ENCODE measurements around the gene EAF2. TPM values are rescaled to one million over a fixed set of nuclear protein-coding genes. Genes with fewer than 3 reads are reported as not detected.

Gene EAF2
- total RNA-seq, 1 donor from 2014 or later, result 1.4 TPM

- no peak for TF ChIP-seq CTCF (IDR thresholded peaks at IDR 0.05; ENCODE audit: partially characterized antibody, unreplicated experiment)
- Mint-ChIP-seq H3K36me3 (ENCODE audit: unreplicated experiment) (peaks cover 17% of the 10 kb centered on the region), H3K9me3 (ENCODE audit: unreplicated experiment) (no peaks in the 10 kb centered on the region), H3K27me3 (ENCODE audit: unreplicated experiment) (peaks cover 1% of the 10 kb centered on the region), H3K4me1 (ENCODE audit: low read depth, unreplicated experiment) (no peaks in the 10 kb centered on the region), H3K27ac (ENCODE audit: unreplicated experiment) (no peak overlapping the region), H3K4me3 (ENCODE audit: unreplicated experiment) (no peak overlapping the region)
- no peak for DNase-seq
Observed at GRCh38 chr3:121819236-121819635, 15.8 kb upstream of the EAF2 start.

GRCh38 chr3:121821421-121822199, 13.4 kb upstream of the EAF2 start:
- Mint-ChIP-seq H3K9me3 (ENCODE audit: unreplicated experiment) (no peaks in the 10 kb centered on the region), H3K4me3 (ENCODE audit: unreplicated experiment) (no peak overlapping the region), H3K4me1 (ENCODE audit: low read depth, unreplicated experiment) (no peaks in the 10 kb centered on the region), H3K27me3 (ENCODE audit: unreplicated experiment) (peaks cover 1% of the 10 kb centered on the region), H3K36me3 (ENCODE audit: unreplicated experiment) (peaks cover 17% of the 10 kb centered on the region), H3K27ac (ENCODE audit: unreplicated experiment) (no peak overlapping the region)
- TF ChIP-seq CTCF (IDR thresholded peaks at IDR 0.05; ENCODE audit: partially characterized antibody, unreplicated experiment), result no peak
- no peak for DNase-seq

GRCh38 chr3:121822973-121823372, 12.0 kb upstream of the EAF2 start:
- Mint-ChIP-seq H3K4me3 (ENCODE audit: unreplicated experiment) (no peak overlapping the region), H3K4me1 (ENCODE audit: low read depth, unreplicated experiment) (no peaks in the 10 kb centered on the region)

GRCh38 chr3:121834157-121834670, 795 bp upstream of the EAF2 start:
- no peak overlapping the region for H3K27ac Mint-ChIP-seq (ENCODE audit: unreplicated experiment)
- H3K4me1 Mint-ChIP-seq (ENCODE audit: low read depth, unreplicated experiment), result peaks cover 4% of the 10 kb centered on the region
- H3K4me3 Mint-ChIP-seq (ENCODE audit: unreplicated experiment), result peak overlapping the region; percentile 92
- no peak for DNase-seq
- peaks cover 4% of the 10 kb centered on the region for H3K9me3 Mint-ChIP-seq (ENCODE audit: unreplicated experiment)
- H3K36me3 Mint-ChIP-seq (ENCODE audit: unreplicated experiment), result no peaks in the 10 kb centered on the region
- H3K27me3 Mint-ChIP-seq (ENCODE audit: unreplicated experiment), result peaks cover 3% of the 10 kb centered on the region
- no peak for TF ChIP-seq CTCF (IDR thresholded peaks at IDR 0.05; ENCODE audit: partially characterized antibody, unreplicated experiment)

More at GRCh38 chr3:121822973-121823372, 12.0 kb upstream of the EAF2 start:
- Mint-ChIP-seq H3K36me3 (ENCODE audit: unreplicated experiment) (peaks cover 17% of the 10 kb centered on the region), H3K27me3 (ENCODE audit: unreplicated experiment) (peaks cover 1% of the 10 kb centered on the region), H3K9me3 (ENCODE audit: unreplicated experiment) (no peaks in the 10 kb centered on the region), H3K27ac (ENCODE audit: unreplicated experiment) (no peak overlapping the region)
- no peak for TF ChIP-seq CTCF (IDR thresholded peaks at IDR 0.05; ENCODE audit: partially characterized antibody, unreplicated experiment)
- DNase-seq, result no peak

GRCh38 chr3:121835465-121835801, 424 bp downstream of the EAF2 start:
- Mint-ChIP-seq H3K4me3 (ENCODE audit: unreplicated experiment) (peak overlapping the region; percentile 92), H3K9me3 (ENCODE audit: unreplicated experiment) (peaks cover 4% of the 10 kb centered on the region), H3K27me3 (ENCODE audit: unreplicated experiment) (peaks cover 3% of the 10 kb centered on the region), H3K4me1 (ENCODE audit: low read depth, unreplicated experiment) (peaks cover 4% of the 10 kb centered on the region), H3K27ac (ENCODE audit: unreplicated experiment) (no peak overlapping the region), H3K36me3 (ENCODE audit: unreplicated experiment) (no peaks in the 10 kb centered on the region)
- no peak for DNase-seq
- TF ChIP-seq CTCF (IDR thresholded peaks at IDR 0.05; ENCODE audit: partially characterized antibody, unreplicated experiment), result no peak

Measured in glutamatergic neuron (in vitro differentiated cells).